ENCODE measurements around the gene LRRC4C.

LRRC4C gene

GRCh38 chr11:40095446-40095845 lies 1364.0 kb downstream of the LRRC4C start:
- H3K27ac ChIP-seq: no peak overlapping the region
- TF ChIP-seq, protein P1, sequence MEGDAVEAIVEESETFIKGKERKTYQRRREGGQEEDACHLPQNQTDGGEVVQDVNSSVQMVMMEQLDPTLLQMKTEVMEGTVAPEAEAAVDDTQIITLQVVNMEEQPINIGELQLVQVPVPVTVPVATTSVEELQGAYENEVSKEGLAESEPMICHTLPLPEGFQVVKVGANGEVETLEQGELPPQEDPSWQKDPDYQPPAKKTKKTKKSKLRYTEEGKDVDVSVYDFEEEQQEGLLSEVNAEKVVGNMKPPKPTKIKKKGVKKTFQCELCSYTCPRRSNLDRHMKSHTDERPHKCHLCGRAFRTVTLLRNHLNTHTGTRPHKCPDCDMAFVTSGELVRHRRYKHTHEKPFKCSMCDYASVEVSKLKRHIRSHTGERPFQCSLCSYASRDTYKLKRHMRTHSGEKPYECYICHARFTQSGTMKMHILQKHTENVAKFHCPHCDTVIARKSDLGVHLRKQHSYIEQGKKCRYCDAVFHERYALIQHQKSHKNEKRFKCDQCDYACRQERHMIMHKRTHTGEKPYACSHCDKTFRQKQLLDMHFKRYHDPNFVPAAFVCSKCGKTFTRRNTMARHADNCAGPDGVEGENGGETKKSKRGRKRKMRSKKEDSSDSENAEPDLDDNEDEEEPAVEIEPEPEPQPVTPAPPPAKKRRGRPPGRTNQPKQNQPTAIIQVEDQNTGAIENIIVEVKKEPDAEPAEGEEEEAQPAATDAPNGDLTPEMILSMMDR (conservative IDR thresholded peaks at IDR 0.05): no peak

DNA sequence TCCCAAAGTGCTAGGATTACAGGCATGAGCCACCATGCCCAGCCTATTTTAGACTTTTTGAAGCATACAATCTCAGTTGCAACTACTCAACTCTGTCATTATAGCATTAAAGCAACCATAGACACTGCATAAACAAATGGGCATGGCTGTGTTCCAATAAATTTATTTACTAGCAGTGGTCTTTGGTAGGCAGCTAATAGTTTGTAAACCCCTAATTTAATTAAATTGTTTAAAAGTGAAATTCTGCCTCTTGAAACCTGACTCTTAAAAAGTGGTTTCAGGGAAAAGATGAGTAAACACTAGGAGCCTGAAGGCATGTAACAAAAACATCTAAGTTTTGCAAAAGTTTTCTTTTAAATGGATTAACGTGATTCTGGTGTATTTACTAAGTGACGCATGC lies 1364.5 kb downstream of the LRRC4C start:
- TF ChIP-seq, protein P1 (conservative IDR thresholded peaks at IDR 0.05): no peak
- no peak overlapping the region for H3K27ac ChIP-seq

GRCh38 chr11:40080434-40080833 lies 1379.0 kb downstream of the LRRC4C start:
- TF ChIP-seq, protein P1 (conservative IDR thresholded peaks at IDR 0.05): no peak
- H3K27ac ChIP-seq: no peak overlapping the region
